Esophagus squamous epithelium (tissue), 5 donors: ENCODE data around the gene SORL1. TPM values are rescaled to one million over a fixed set of nuclear protein-coding genes. Genes with fewer than 3 reads are reported as not detected.

Experiments used
- DNase-seq: peaks from one replicate; lab custom pipeline; 2025; lab: John Stamatoyannopoulos, UW
- H3K27ac ChIP-seq, 4 donors: fragments of 200-600 bp; sonication (generic); one replicate each; pipeline ENCODE4 v1.5.1; 2016 to 2019; ENCODE audit warnings: mild to moderate bottlenecking in 1 of 4
- H3K27me3 ChIP-seq, 4 donors: fragments of 200-600 bp; sonication (generic); 1 replicate in 3 of 4; 2 replicates in 1 of 4; pipeline versions ENCODE4 v1.5.1 to v1.6.0; 2017 to 2021; ENCODE audit warnings: antibody characterized with exemption in 1 of 4
- H3K36me3 ChIP-seq, 3 donors: fragments of 200-600 bp; sonication (generic); one replicate each; pipeline ENCODE4 v1.5.1; 2016 to 2019
- H3K4me1 ChIP-seq, 3 donors: fragments of 200-600 bp; sonication (generic); one replicate each; pipeline ENCODE4 v1.5.1; 2017 to 2019
- H3K4me3 ChIP-seq, 4 donors: fragments of 200-600 bp; sonication (generic); 1 replicate in 3 of 4; 2 replicates in 1 of 4; pipeline ENCODE4 v1.5.1; 2016 to 2019; ENCODE audit warnings: mild to moderate bottlenecking in 2 of 4, moderate library complexity in 1 of 4
- H3K9me3 ChIP-seq, 3 donors: fragments of 200-600 bp; sonication (generic); one replicate each; pipeline ENCODE4 v1.5.1; 2016 to 2019
- POLR2A ChIP-seq, 4 donors: fragments of 450-650 bp; IDR thresholded peaks; one replicate each; pipeline ENCODE4 v1.6.1; 2017; ENCODE audit warnings: antibody characterized with exemption in 4 of 4, mild to moderate bottlenecking in 4 of 4, moderate library complexity in 3 of 4
- WGBS, 2 donors: methylation state at CpG; one replicate each; pipeline ENCODE4 v1.1.5; 2018; 5-methylcytosine and 5-hydroxymethylcytosine counted together
- intact Hi-C: fragments of 100-400 bp; cut with DNase I; formaldehyde crosslinking; loops from one replicate; pipeline ENCODE4 v1.15.0; 2022
- total RNA-seq, 4 donors: library from RNA; depleted of rRNA; stranded (reverse); fragments of >200 nt; gene quantifications; one replicate each; pipeline ENCODE4 v1.1.0, GENCODE V29; 2016
- TF ChIP-seq, protein P1 (sequence below), 6 experiments: fragments of 450-650 bp in 4 of 6; fragments of 200-600 bp in 2 of 6; sonication (generic) in 2 of 6; IDR thresholded peaks; one replicate each; pipeline ENCODE4 v1.5.1; 2016 to 2019; ENCODE audit warnings: antibody characterized with exemption in 6 of 6, mild to moderate bottlenecking in 4 of 6, moderate library complexity in 4 of 6
- donor health status: DM: yes; HTN: yes; CAD: no.

Gene SORL1
- total RNA-seq, 4 donors from 2014 or later: 6.8 to 19.9 (median 16.3) TPM

DNA sequence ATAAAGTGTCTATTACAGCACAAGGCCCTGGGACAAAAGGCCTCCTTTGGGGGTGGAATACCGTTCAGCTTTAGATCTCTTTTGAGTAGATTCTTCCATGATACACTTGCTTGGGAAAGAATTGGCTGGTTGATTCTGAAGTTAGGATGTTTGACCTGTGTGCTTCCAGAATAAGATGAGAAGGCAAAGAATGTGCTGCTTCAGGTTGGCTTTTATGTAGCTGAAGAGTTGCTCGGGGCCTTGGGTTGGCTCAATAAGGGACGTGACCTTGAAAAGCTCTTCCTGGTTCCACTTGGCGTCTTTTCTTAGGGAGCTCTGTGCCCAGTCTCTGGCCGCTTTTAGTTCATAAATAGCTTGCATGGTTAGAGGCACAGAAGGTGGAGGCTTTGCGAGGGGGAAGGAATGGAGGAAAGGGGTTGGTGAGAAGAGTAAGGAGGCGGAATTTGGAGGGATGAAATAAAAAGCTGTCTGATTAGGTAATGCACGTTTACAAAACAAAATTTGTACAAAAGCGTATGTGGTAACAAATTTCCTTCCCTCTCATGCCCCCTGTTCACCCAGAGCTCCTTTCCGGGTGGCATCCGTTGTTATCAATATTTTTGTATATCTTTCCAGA is 4.8 kb downstream of the SORL1 start:
- H3K9me3 ChIP-seq: no peaks in the 10 kb centered on the region
- DNase-seq: no peak
- H3K4me1 ChIP-seq: peaks cover 0 to 35% (median 5%) of the 10 kb centered on the region in 3 donors
- peaks cover 0 to 5% (median 0%) of the 10 kb centered on the region in 4 donors for H3K27me3 ChIP-seq
- intact Hi-C loops: loop anchor here (10.0 kb wide), 2 partner anchors 132 to 138 kb away; no protein-coding TSS in a partner anchor
- TF ChIP-seq, protein P1, sequence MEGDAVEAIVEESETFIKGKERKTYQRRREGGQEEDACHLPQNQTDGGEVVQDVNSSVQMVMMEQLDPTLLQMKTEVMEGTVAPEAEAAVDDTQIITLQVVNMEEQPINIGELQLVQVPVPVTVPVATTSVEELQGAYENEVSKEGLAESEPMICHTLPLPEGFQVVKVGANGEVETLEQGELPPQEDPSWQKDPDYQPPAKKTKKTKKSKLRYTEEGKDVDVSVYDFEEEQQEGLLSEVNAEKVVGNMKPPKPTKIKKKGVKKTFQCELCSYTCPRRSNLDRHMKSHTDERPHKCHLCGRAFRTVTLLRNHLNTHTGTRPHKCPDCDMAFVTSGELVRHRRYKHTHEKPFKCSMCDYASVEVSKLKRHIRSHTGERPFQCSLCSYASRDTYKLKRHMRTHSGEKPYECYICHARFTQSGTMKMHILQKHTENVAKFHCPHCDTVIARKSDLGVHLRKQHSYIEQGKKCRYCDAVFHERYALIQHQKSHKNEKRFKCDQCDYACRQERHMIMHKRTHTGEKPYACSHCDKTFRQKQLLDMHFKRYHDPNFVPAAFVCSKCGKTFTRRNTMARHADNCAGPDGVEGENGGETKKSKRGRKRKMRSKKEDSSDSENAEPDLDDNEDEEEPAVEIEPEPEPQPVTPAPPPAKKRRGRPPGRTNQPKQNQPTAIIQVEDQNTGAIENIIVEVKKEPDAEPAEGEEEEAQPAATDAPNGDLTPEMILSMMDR (IDR thresholded peaks at IDR 0.05): no peak
- no peak for TF ChIP-seq POLR2A (IDR thresholded peaks at IDR 0.05)
- H3K27ac ChIP-seq: no peak overlapping the region
- no peak overlapping the region for H3K4me3 ChIP-seq
- WGBS, 2 donors: 68 to 79% methylated on average over 11 of the region's 11 CpGs
- H3K36me3 ChIP-seq: no peaks in the 10 kb centered on the region

DNA sequence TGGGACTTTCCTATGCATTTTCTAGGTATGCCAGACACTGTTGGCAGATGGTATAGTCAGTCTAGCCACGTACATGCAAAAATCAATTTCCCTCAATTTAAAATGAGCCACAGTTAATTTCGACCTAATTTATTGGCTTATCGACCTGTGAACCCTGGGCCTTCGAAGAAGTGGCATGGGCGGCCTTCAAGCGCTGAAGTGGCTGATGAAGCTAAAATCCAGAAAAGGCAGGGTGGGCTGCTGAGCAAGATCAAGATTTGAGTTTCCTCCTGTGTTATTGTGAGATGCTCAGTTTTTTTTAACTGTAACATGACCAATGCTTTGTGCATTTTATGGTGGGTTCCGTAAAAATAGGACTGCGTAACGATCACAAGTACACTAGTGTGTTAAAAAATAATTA is 6.4 kb downstream of the SORL1 start:
- intact Hi-C loops: loop anchor here (10.0 kb wide), 2 partner anchors 134 to 136 kb away; no protein-coding TSS in a partner anchor
- Histone ChIP-seq H3K27ac (no peak overlapping the region), H3K9me3 (no peaks in the 10 kb centered on the region), H3K4me3 (no peak overlapping the region), H3K27me3 (no peaks in the 10 kb centered on the region), H3K36me3 (no peaks in the 10 kb centered on the region), H3K4me1 (peaks cover under 1 to 21% (median 5%) of the 10 kb centered on the region in 3 donors)
- 91 to 93% methylated on average over 9 of the region's 9 CpGs for WGBS, 2 donors
- DNase-seq: no peak
- TF ChIP-seq POLR2A (IDR thresholded peaks at IDR 0.05): no peak
- TF ChIP-seq, protein P1 (IDR thresholded peaks at IDR 0.05): no peak

DNA sequence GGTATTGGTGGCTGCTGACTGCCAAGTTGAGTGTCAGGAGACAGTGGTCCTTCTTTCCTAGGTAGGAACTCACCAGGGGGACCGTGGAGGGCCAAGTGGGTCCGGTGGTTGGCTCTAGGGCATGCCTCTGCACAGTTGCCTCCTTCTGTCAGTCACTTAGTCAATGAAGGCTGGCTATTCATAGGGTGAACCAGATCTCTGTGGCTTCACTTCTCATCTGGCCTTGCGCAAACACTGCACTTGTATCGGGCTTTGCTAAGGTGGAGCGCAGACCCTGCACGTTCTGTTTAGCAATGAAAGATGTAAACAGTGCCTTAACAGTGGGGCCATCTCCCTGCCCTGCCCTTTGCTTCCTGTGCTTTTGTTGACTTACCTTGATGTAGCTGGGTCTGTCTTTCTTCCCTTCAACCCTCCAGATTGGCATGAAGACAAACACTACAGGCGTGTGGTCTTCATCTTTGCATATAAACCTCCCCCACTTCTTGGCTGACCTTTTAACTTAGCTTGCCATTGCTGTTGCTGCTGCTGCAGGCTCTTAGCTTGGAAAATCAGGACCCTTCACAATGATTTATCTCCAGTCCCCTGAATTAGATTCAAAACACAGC is 7.4 kb downstream of the SORL1 start:
- H3K27ac ChIP-seq: no peak overlapping the region

DNA sequence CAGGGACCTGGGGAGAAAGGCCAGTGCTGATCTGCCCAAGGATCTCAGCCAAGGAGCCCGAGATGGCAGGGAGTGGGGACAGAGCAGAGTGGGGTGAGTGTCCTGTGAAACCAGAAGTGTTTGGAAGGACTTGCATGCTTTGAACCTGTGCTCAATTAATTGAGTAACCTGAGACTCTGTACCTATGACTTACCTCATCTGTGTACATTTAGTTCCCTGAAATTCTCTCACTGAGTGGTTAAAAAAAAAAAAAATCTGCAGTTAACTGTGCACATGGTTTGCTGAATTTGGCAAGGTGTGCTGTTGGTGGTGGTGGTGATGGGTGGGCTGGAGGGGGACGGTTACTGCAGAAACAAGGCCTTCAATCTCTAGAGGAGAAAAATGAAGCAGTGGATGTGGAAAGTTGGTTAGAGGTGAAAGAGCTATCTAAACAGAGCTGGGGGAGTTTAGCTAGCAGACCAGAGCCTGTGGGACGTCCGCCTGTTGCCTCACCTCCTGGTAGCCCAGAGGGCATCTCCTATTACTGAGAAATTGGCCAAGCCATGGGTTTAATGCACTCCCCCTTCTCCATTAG is 8.9 kb downstream of the SORL1 start:
- TF ChIP-seq POLR2A (IDR thresholded peaks at IDR 0.05): no peak
- TF ChIP-seq, protein P1 (IDR thresholded peaks at IDR 0.05): no peak
- DNase-seq: no peak
- Histone ChIP-seq H3K27ac (no peak overlapping the region), H3K4me1 (peaks cover 22 to 34% (median 27%) of the 10 kb centered on the region in 3 donors), H3K36me3 (no peaks in the 10 kb centered on the region), H3K9me3 (no peaks in the 10 kb centered on the region), H3K27me3 (no peaks in the 10 kb centered on the region), H3K4me3 (no peak overlapping the region)
- WGBS, 2 donors: 73 to 85% methylated on average over 4 of the region's 4 CpGs
- intact Hi-C loops: no loop called here

More for the DNA sequence above, 7.4 kb downstream of the SORL1 start:
- no peaks in the 10 kb centered on the region for H3K36me3 ChIP-seq
- H3K9me3 ChIP-seq: no peaks in the 10 kb centered on the region
- WGBS, 2 donors: 70 to 71% methylated on average over 2 to 3 of the region's 7 CpGs
- H3K4me3 ChIP-seq: no peak overlapping the region
- no peak for DNase-seq
- H3K27me3 ChIP-seq: no peaks in the 10 kb centered on the region
- H3K4me1 ChIP-seq: peaks cover 9 to 21% (median 14%) of the 10 kb centered on the region in 3 donors
- intact Hi-C loops: loop anchor here (10.0 kb wide), 2 partner anchors 135 kb away; no protein-coding TSS in a partner anchor
- no peak for TF ChIP-seq POLR2A (IDR thresholded peaks at IDR 0.05)
- TF ChIP-seq, protein P1 (IDR thresholded peaks at IDR 0.05): no peak

DNA sequence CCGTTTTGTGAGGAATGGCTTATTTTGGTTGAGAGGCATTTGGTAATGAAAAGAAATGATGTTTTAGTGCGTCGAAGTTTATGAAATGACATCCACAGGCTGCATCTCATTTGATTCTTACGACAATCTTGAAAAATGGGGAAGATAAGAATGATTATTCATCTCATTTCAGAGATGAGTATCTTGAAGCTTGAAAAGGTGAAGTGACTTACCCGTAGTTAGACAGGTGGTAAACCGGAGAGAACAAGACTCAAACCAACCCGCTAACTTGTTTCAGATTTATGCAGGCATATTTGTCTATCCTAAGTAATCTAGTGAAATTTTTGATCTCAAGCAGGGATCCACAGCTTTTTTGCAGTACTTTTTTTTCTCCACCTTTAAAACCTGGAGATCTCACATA is 9.7 kb downstream of the SORL1 start:
- TF ChIP-seq, protein P1 (IDR thresholded peaks at IDR 0.05): no peak
- TF ChIP-seq POLR2A (IDR thresholded peaks at IDR 0.05): no peak
- H3K36me3 ChIP-seq: no peaks in the 10 kb centered on the region
- no peak for DNase-seq
- no peaks in the 10 kb centered on the region for H3K27me3 ChIP-seq
- peaks cover 28 to 34% (median 29%) of the 10 kb centered on the region in 3 donors for H3K4me1 ChIP-seq
- no peak overlapping the region for H3K27ac ChIP-seq
- 69 to 82% methylated on average over 6 to 7 of the region's 7 CpGs for WGBS, 2 donors
- intact Hi-C loops: no loop called here
- H3K9me3 ChIP-seq: no peaks in the 10 kb centered on the region
- H3K4me3 ChIP-seq: no peak overlapping the region
